ENCODE results near the gene KHDRBS2. TPM values are rescaled to one million over a fixed set of nuclear protein-coding genes. Genes with fewer than 3 reads are reported as not detected.
"Not testable (repeated sequence)": the region's sequence is repeated elsewhere in the genome, so short reads cannot be mapped to it uniquely, and the experiment has no call there.

Gene KHDRBS2
- total RNA-seq, 1 donor from 2014 or later: not detected

DNA sequence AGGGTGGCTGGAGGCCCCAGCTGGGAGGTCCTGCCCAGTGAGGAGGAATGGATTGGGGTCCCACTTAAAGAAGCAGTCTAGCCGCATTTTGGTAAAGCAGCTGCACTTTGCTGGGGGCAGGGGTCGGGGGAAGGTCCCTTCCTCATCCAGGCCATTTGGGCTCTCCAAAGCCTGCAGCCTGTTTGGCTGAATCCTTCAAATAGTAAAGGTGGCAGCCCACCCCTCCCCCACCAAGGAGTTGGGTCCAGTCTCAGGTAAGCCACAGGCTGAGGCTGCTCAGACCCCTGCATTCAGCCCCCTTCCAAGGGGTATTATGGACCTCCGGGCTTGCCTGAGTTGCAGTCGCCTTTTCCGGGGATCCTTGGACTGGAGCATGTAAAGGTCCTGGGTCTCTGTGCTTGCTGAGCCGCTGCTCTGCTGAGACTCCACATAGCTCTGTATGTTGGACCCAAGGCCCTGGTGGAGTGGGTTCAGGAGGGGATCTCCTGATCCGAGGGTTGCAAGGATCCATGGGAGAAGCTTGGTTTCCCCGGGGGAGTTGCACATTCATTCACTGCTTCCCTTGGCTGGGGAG lies 417.4 kb downstream of the KHDRBS2 start:
- Mint-ChIP-seq H3K36me3 (ENCODE audit: low read depth) (no peaks in the 10 kb centered on the region), H3K4me1 (ENCODE audit: low read depth) (no peaks in the 10 kb centered on the region), H3K27me3 (ENCODE audit: low read depth) (no peaks in the 10 kb centered on the region), H3K9me3 (peaks cover 52% of the 10 kb centered on the region), H3K4me3 (ENCODE audit: low read depth) (no peak overlapping the region), H3K27ac (no peak overlapping the region)
- intact Hi-C loops (cut with micrococcal nuclease): no loop called here
- DNase-seq (ENCODE audit: low spot score): no peak

DNA sequence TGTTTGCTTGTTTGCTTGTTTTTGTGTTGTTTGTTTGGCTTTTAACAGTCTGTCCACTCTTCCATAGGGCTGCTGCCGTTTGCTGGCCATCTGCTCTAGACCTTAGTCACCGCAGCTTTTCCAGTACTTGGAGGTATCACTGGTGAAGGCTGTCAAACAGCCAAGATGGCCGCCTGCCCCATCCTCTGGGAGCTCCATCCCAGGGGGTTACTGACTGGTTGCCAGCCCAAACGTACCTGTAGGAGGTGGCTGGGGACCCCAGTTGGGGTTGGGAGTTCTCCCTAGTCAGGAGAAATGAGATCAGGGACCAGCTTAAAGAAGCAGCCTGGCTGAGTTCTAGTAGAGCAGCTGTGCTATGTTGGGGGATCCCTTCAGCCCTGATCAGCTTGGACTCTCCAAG lies 418.4 kb downstream of the KHDRBS2 start:
- Mint-ChIP-seq H3K36me3 (ENCODE audit: low read depth) (no peaks in the 10 kb centered on the region), H3K9me3 (peaks cover 61% of the 10 kb centered on the region), H3K27me3 (ENCODE audit: low read depth) (no peaks in the 10 kb centered on the region), H3K4me1 (ENCODE audit: low read depth) (no peaks in the 10 kb centered on the region), H3K4me3 (ENCODE audit: low read depth) (no peak overlapping the region), H3K27ac (no peak overlapping the region)
- intact Hi-C loops (cut with micrococcal nuclease): no loop called here
- DNase-seq (ENCODE audit: low spot score): no peak

GRCh38 chr6:61857541-61857940 lies 428.5 kb downstream of the KHDRBS2 start:
- intact Hi-C loops (cut with micrococcal nuclease): no loop called here
- H3K36me3 Mint-ChIP-seq (ENCODE audit: low read depth): no peaks in the 10 kb centered on the region
- no peak overlapping the region for H3K4me3 Mint-ChIP-seq (ENCODE audit: low read depth)
- no peaks in the 10 kb centered on the region for H3K27me3 Mint-ChIP-seq (ENCODE audit: low read depth)
- H3K27ac Mint-ChIP-seq: no peak overlapping the region
- DNase-seq (ENCODE audit: low spot score): no peak
- H3K4me1 Mint-ChIP-seq (ENCODE audit: low read depth): no peaks in the 10 kb centered on the region
- peaks cover 42% of the 10 kb centered on the region for H3K9me3 Mint-ChIP-seq

DNA sequence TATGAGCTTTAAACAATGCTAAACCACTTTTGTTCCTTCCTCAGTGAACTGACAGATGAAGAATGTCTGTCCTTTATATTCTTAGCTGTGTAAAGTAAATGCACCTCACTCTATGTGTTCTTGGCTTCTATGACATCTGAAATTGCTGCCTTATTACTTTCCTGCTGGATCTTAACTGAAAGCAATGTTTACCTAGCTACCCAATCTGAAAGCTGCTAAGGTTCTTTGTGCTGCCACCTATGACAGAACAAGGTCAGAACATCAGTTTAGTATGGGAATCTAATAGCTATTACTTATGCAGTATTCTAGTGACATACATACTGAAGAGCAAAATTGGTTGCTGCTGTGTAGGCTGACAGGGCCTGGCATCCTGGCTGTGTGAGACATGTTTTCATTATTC lies 444.1 kb downstream of the KHDRBS2 start:
- intact Hi-C loops (cut with micrococcal nuclease): no loop called here
- Mint-ChIP-seq H3K36me3 (ENCODE audit: low read depth) (no peaks in the 10 kb centered on the region), H3K4me3 (ENCODE audit: low read depth) (no peak overlapping the region), H3K4me1 (ENCODE audit: low read depth) (no peaks in the 10 kb centered on the region), H3K27ac (no peak overlapping the region), H3K27me3 (ENCODE audit: low read depth) (no peaks in the 10 kb centered on the region), H3K9me3 (peaks cover 28% of the 10 kb centered on the region)
- no peak for DNase-seq (ENCODE audit: low spot score)

DNA sequence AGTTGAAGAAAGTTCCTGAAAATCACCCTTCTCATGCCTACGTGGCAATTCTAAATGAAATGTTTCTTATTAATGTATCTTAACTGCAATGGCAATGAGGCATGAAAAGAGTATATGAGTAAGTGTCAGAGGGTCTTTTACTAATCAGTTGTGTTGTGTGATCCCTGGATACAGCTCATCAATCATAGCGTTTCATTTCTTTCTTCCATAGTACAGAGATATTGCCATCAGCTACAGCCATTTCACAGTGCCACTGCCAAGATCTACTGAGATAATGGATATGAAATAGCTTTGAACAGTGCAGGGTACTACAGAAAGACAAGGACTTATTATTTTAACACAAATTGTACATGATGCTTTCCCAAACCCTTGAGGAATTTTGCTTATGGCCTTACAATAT lies 450.8 kb downstream of the KHDRBS2 start:
- Mint-ChIP-seq H3K4me1 (ENCODE audit: low read depth) (no peaks in the 10 kb centered on the region), H3K27ac (no peak overlapping the region), H3K36me3 (ENCODE audit: low read depth) (no peaks in the 10 kb centered on the region), H3K4me3 (ENCODE audit: low read depth) (no peak overlapping the region), H3K27me3 (ENCODE audit: low read depth) (no peaks in the 10 kb centered on the region), H3K9me3 (peaks cover 26% of the 10 kb centered on the region)
- no peak for DNase-seq (ENCODE audit: low spot score)
- intact Hi-C loops (cut with micrococcal nuclease): no loop called here

GRCh38 chr6:61833176-61833755 lies 452.8 kb downstream of the KHDRBS2 start:
- H3K4me3 Mint-ChIP-seq (ENCODE audit: low read depth): no peak overlapping the region
- no peaks in the 10 kb centered on the region for H3K36me3 Mint-ChIP-seq (ENCODE audit: low read depth)
- H3K27me3 Mint-ChIP-seq (ENCODE audit: low read depth): no peaks in the 10 kb centered on the region
- intact Hi-C loops (cut with micrococcal nuclease): no loop called here
- no peak overlapping the region for H3K27ac Mint-ChIP-seq
- H3K4me1 Mint-ChIP-seq (ENCODE audit: low read depth): no peaks in the 10 kb centered on the region
- H3K9me3 Mint-ChIP-seq: peaks cover 25% of the 10 kb centered on the region
- DNase-seq (ENCODE audit: low spot score): no peak

- Mint-ChIP-seq H3K27me3 (ENCODE audit: low read depth) (no peaks in the 10 kb centered on the region), H3K36me3 (ENCODE audit: low read depth) (no peaks in the 10 kb centered on the region), H3K4me1 (ENCODE audit: low read depth) (no peaks in the 10 kb centered on the region), H3K4me3 (ENCODE audit: low read depth) (no peak overlapping the region), H3K9me3 (peaks cover 25% of the 10 kb centered on the region), H3K27ac (no peak overlapping the region)
- no peak for DNase-seq (ENCODE audit: low spot score)
- intact Hi-C loops (cut with micrococcal nuclease): no loop called here
Observed at GRCh38 chr6:61817716-61818115, 468.3 kb downstream of the KHDRBS2 start.

DNA sequence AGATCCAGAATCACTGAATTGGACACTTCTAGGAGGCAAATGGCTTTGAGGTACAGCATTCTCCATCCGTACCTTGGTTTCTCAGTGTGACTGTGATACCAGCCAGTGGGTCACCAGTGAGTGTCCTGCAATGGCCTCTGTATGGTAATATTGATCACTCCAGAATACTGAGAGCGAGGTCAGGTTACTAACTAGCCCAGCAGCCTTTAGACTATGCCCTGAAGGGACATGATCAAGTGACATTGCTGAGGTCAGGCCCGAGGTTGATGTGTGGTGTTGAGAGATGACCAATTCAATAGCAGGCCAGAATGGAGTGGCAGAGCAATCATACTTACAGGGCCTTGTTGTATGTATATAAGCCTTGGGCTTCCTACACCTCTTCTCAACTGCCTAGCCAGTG lies 476.0 kb downstream of the KHDRBS2 start:
- intact Hi-C loops (cut with micrococcal nuclease): no loop called here
- Mint-ChIP-seq H3K36me3 (ENCODE audit: low read depth) (no peaks in the 10 kb centered on the region), H3K27ac (no peak overlapping the region), H3K4me1 (ENCODE audit: low read depth) (no peaks in the 10 kb centered on the region), H3K9me3 (peaks cover 10% of the 10 kb centered on the region), H3K4me3 (ENCODE audit: low read depth) (no peak overlapping the region), H3K27me3 (ENCODE audit: low read depth) (no peaks in the 10 kb centered on the region)
- no peak for DNase-seq (ENCODE audit: low spot score)

GRCh38 chr6:61809004-61809595 lies 476.9 kb downstream of the KHDRBS2 start:
- Mint-ChIP-seq H3K36me3 (ENCODE audit: low read depth) (no peaks in the 10 kb centered on the region), H3K4me3 (ENCODE audit: low read depth) (no peak overlapping the region), H3K27me3 (ENCODE audit: low read depth) (no peaks in the 10 kb centered on the region), H3K9me3 (peaks cover 18% of the 10 kb centered on the region), H3K4me1 (ENCODE audit: low read depth) (no peaks in the 10 kb centered on the region), H3K27ac (no peak overlapping the region)
- DNase-seq (ENCODE audit: low spot score): no peak
- intact Hi-C loops (cut with micrococcal nuclease): no loop called here

DNA sequence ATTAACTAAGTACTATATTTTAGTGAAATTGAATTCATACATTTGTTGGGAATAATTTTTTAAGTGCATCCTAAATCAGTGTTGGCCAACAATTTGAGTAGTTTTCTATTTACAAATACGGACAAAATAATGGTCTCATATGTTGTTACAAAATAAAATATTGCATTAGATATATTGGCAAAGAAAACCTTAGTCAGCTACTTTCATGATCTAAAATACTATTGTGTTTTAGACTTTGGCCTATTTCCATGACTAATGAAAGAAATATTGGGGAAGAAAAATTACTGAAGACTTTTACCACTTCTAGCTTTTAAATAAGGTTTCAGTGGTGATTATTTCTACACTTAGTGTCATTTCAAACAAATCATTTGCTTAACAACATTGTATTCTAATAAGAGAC lies 498.0 kb downstream of the KHDRBS2 start:
- intact Hi-C loops (cut with micrococcal nuclease): no loop called here
- Mint-ChIP-seq H3K27ac (no peak overlapping the region), H3K27me3 (ENCODE audit: low read depth) (no peaks in the 10 kb centered on the region), H3K9me3 (peaks cover 19% of the 10 kb centered on the region), H3K4me1 (ENCODE audit: low read depth) (no peaks in the 10 kb centered on the region), H3K4me3 (ENCODE audit: low read depth) (no peak overlapping the region), H3K36me3 (ENCODE audit: low read depth) (no peaks in the 10 kb centered on the region)
- no peak for DNase-seq (ENCODE audit: low spot score)

DNA sequence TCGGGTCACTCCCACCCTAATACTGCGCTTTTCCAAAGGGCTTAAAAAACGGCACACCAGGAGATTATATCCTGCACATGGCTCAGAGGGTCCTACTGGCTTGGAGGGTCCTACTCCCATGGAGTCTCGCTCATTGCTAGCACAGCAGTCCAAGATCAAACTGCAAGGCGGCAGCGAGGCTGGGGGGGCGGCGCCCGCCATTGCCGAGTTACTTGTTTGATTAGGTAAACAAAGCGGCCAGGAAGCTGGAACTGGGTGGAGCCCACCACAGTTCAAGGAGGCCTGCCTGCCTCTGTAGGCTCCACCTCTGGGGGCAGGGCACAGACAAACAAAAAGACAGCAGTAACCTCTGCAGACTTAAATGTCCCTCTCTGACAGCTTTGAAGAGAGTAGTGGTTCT lies 516.6 kb downstream of the KHDRBS2 start:
- H3K9me3 Mint-ChIP-seq: peaks cover 54% of the 10 kb centered on the region
- H3K27ac Mint-ChIP-seq; H3K4me1 Mint-ChIP-seq (ENCODE audit: low read depth); DNase-seq (ENCODE audit: low spot score); H3K27me3 Mint-ChIP-seq (ENCODE audit: low read depth); H3K36me3 Mint-ChIP-seq (ENCODE audit: low read depth); H3K4me3 Mint-ChIP-seq (ENCODE audit: low read depth); intact Hi-C loops (cut with micrococcal nuclease): not testable (repeated sequence)

- Mint-ChIP-seq H3K9me3 (peaks cover 37% of the 10 kb centered on the region), H3K4me1 (ENCODE audit: low read depth) (no peaks in the 10 kb centered on the region), H3K36me3 (ENCODE audit: low read depth) (no peaks in the 10 kb centered on the region), H3K27me3 (ENCODE audit: low read depth) (no peaks in the 10 kb centered on the region), H3K4me3 (ENCODE audit: low read depth) (no peak overlapping the region), H3K27ac (no peak overlapping the region)
- DNase-seq (ENCODE audit: low spot score): no peak
- intact Hi-C loops (cut with micrococcal nuclease): no loop called here
Observed at GRCh38 chr6:61755739-61756138, 530.3 kb downstream of the KHDRBS2 start.

- Mint-ChIP-seq H3K36me3 (ENCODE audit: low read depth) (no peaks in the 10 kb centered on the region), H3K4me1 (ENCODE audit: low read depth) (no peaks in the 10 kb centered on the region), H3K27ac (no peak overlapping the region), H3K27me3 (ENCODE audit: low read depth) (no peaks in the 10 kb centered on the region), H3K9me3 (peaks cover 33% of the 10 kb centered on the region), H3K4me3 (ENCODE audit: low read depth) (no peak overlapping the region)
- intact Hi-C loops (cut with micrococcal nuclease): no loop called here
- DNase-seq (ENCODE audit: low spot score): no peak
Observed at GRCh38 chr6:61751986-61752385, 534.0 kb downstream of the KHDRBS2 start.

Measured in activated T-helper 2 cell treated with anti-CD3 and anti-CD28 coated beads, Interferon-gamma antibody, Interleukin-2, Interleukin-4, amounts not matched to agents 10 μg/mL and 5 μg/mL and 100 μg/mL, durations not matched to agents 14 hours and 24 hours and 36 hours (primary cell).